Stomach (tissue), 4 donors: ENCODE data around the gene PIM3.

Experiments used
- POLR2AphosphoS5 ChIP-seq, 3 donors: sonication (generic); formaldehyde crosslinking; IDR thresholded peaks; one replicate each; pipeline ENCODE4 v1.6.1; 2016; ENCODE audit warnings: antibody characterized with exemption in 3 of 3
- TF ChIP-seq, protein P1 (sequence below), 7 experiments: fragments of 450-650 bp in 4 of 7; fragments of 200-600 bp in 3 of 7; sonication (generic) in 3 of 7; IDR thresholded peaks; one replicate each; pipeline ENCODE4 v1.5.1; 2016 to 2019; ENCODE audit warnings: antibody characterized with exemption in 7 of 7, control low read depth in 2 of 7, mild to moderate bottlenecking in 1 of 7

DNA sequence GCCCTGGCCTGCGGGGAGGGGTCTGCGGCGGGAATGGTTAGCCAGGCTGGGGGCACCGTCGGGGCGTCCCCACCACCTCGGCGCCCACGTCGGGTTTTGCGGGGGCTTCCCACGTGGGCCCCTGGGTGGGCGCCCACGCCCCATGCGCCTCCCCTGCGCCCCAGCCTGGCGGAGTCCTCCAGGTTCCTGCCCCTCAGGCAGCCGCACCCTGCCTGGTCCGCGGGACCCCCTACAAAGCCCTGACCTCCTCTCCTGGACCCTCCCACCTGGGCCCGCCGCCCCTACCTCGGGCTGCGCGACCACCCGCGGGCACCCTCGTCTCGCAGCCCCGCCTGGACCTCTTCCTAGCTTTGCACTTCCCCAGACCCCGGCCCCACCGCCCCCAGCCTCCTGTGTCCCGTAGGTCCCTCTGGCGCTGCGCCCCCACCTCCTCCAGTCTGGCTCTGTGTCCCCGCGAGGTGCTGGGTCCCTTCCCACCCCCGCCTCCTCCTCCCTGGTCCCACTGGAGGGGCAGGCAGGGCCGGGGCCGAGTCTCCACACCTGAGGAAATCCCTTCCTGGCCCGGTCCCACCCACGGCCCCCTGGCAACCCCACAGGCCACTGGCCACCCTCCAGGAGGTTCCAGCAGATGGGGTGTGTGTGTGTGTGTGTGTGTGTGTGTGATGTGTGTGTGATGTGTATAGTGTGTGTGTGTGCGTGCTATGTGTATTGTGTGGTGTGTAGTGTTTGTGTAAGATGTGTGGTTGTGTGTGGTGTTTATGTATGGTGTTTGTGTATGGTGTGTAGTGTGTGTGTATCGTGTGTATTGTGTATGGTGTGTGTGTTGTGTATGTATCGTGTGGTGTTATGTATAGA is 11.8 kb downstream of the PIM3 start:
- no peak for TF ChIP-seq POLR2AphosphoS5 (IDR thresholded peaks at IDR 0.05)
- TF ChIP-seq, protein P1, sequence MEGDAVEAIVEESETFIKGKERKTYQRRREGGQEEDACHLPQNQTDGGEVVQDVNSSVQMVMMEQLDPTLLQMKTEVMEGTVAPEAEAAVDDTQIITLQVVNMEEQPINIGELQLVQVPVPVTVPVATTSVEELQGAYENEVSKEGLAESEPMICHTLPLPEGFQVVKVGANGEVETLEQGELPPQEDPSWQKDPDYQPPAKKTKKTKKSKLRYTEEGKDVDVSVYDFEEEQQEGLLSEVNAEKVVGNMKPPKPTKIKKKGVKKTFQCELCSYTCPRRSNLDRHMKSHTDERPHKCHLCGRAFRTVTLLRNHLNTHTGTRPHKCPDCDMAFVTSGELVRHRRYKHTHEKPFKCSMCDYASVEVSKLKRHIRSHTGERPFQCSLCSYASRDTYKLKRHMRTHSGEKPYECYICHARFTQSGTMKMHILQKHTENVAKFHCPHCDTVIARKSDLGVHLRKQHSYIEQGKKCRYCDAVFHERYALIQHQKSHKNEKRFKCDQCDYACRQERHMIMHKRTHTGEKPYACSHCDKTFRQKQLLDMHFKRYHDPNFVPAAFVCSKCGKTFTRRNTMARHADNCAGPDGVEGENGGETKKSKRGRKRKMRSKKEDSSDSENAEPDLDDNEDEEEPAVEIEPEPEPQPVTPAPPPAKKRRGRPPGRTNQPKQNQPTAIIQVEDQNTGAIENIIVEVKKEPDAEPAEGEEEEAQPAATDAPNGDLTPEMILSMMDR (IDR thresholded peaks at IDR 0.05) = no peak
